Fibroblast of the aortic adventitia (primary cell): ENCODE results near the gene HSPA1L. TPM values are rescaled to one million over a fixed set of nuclear protein-coding genes. Genes with fewer than 3 reads are reported as not detected.

Source experiments
- DNase-seq: peaks from one replicate; pipeline ENCODE4 v3.0.0-alpha.2; 2010; ENCODE audit warnings: low read depth
- H3K4me3 ChIP-seq: 2 replicates; pipeline ENCODE4 v1.5.1; 2011; ENCODE audit warnings: low read depth, mild to moderate bottlenecking, control low read depth, low read length, moderate library complexity
- total RNA-seq: library from RNA; depleted of rRNA; stranded (reverse); fragments of >200 nt; gene quantifications from 2 replicates; pipeline ENCODE4 v1.2.3, GENCODE V29; 2012; ENCODE audit warnings: low replicate concordance
- TF ChIP-seq, protein P1 (sequence below): IDR thresholded peaks from 2 replicates; pipeline ENCODE4 v1.5.1; 2011; ENCODE audit warnings: mild to moderate bottlenecking, low read length, control low read depth, inconsistent platforms; ENCODE audit not compliant: insufficient read depth

Gene HSPA1L
- total RNA-seq, 1 donor: 1.4 TPM

DNA sequence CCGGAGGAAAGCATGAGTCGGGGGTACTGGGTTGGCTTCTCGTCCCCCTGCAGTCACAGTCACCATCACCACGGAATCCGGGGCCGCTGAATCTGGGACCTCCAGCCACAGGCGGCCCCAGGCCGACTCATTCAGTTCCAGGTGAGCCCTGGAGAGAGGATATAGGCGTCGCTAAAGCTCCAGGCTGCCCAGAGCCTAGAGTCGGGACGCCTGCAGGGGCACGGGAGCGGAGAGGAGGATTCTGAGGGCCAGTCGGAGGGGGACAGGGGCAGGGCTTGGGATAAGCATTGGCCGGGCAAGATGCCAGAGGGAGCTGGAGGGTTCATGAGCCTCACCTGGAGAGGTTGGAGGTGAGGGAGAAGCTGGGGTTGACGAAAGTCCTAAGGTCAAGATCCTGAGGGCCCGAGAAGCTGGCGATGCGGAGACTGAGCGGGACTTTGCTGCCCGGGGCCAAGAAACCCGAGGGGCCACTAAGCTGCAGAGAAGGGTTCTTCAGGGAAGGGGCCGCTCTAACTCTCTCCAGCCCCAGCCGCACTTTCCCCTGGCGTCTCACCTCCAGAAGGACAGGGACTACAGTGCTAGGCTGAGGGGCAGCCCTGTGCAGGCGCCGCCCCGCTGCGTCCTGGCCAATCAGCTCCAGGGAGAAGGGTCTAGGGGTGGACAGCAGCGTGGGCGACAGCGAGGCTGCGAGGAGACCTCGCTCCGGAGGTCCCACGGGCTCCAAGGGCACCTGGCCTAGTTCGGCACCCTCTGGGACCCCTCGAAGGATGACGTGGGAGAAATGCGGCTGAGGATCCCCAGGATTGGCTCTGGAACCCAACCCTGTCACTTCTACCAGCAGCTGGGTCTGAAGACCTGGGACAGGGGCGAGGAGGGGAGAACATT lies 48.9 kb downstream of the HSPA1L start:
- DNase-seq: no peak
- TF ChIP-seq, protein P1, sequence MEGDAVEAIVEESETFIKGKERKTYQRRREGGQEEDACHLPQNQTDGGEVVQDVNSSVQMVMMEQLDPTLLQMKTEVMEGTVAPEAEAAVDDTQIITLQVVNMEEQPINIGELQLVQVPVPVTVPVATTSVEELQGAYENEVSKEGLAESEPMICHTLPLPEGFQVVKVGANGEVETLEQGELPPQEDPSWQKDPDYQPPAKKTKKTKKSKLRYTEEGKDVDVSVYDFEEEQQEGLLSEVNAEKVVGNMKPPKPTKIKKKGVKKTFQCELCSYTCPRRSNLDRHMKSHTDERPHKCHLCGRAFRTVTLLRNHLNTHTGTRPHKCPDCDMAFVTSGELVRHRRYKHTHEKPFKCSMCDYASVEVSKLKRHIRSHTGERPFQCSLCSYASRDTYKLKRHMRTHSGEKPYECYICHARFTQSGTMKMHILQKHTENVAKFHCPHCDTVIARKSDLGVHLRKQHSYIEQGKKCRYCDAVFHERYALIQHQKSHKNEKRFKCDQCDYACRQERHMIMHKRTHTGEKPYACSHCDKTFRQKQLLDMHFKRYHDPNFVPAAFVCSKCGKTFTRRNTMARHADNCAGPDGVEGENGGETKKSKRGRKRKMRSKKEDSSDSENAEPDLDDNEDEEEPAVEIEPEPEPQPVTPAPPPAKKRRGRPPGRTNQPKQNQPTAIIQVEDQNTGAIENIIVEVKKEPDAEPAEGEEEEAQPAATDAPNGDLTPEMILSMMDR: no peak

GRCh38 chr6:31765559-31765909 lies 49.5 kb downstream of the HSPA1L start:
- no peak overlapping the region for H3K4me3 ChIP-seq
- no peak for DNase-seq
- TF ChIP-seq, protein P1: no peak

More for the DNA sequence above, 48.9 kb downstream of the HSPA1L start:
- peak overlapping the region; percentile 41 for H3K4me3 ChIP-seq

DNA sequence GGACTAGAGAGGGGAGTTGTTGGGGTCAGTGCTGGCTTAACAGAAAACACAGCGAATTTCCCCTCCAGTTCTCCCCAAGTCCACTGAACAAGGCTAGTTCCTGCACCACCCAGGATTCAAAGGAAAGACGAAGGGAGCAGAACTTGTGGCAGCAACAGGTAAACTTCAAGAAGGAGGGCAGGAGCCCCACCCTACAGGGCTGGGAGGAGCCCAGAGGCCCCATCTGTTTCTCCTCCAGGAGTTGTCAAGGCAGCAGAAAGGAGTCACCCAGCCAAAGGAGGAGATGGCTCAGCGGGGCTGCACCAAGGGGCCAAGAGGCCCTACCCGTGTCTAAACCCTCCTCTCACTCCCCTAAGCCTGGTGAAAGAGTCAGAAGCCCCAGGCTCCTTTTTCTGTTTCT lies 50.9 kb downstream of the HSPA1L start:
- no peak for DNase-seq
- TF ChIP-seq, protein P1: no peak
- H3K4me3 ChIP-seq: no peak overlapping the region

- TF ChIP-seq, protein P1: no peak
- H3K4me3 ChIP-seq: no peak overlapping the region
- DNase-seq: peak; percentile 76
These were observed 51.5 kb downstream of the HSPA1L start for GRCh38 chr6:31763619-31763940.

GRCh38 chr6:31762878-31763618 lies 52.0 kb downstream of the HSPA1L start:
- no peak for DNase-seq
- TF ChIP-seq, protein P1: no peak
- no peak overlapping the region for H3K4me3 ChIP-seq

DNA sequence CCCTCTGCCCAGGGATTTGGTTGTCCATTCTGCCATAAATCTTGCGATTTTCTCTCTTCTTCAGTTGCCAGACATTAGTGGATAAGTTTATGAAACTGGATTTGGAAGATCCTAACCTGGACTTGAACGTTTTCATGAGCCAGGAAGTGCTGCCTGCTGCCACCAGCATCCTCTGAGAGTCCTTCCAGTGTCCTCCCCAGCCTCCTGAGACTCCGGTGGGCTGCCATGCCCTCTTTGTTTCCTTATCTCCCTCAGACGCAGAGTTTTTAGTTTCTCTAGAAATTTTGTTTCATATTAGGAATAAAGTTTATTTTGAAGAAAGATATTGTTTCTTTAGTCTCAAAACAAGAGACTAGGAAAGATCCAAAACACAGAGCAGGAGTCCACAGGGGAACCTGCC lies 52.7 kb downstream of the HSPA1L start, which contains the start of gene SAPCD1:
SAPCD1 (plus strand) TSS at position 301 of the 400 bp plus-strand sequence. CDS start 399 bp downstream, outside the sequence.
- TF ChIP-seq, protein P1: no peak
- no peak within 1 kb of the TSS for H3K4me3 ChIP-seq
- no peak for DNase-seq
